ENCODE data around the gene SEMA5A.

Gene SEMA5A

GRCh38 chr5:9559965-9560364 is 14.1 kb upstream of the SEMA5A start:
- TF ChIP-seq CTCF (IDR thresholded peaks at IDR 0.05; ENCODE audit: extremely low read depth, insufficient read depth, missing control alignments) = no peak
- in situ Hi-C loops (cut with MboI; ENCODE audit: low pct_unique_long_range_greater_than_20kb, low sequenced_read_pairs, unreplicated experiment) = no loop called here
- no peak for DNase-seq (ENCODE audit: low spot score)

- in situ Hi-C loops (cut with MboI; ENCODE audit: low pct_unique_long_range_greater_than_20kb, low sequenced_read_pairs, unreplicated experiment) = no loop called here
- TF ChIP-seq CTCF (IDR thresholded peaks at IDR 0.05; ENCODE audit: extremely low read depth, insufficient read depth, missing control alignments) = no peak
- DNase-seq (ENCODE audit: low spot score) = no peak
These were observed 12.6 kb upstream of the SEMA5A start for GRCh38 chr5:9558319-9558965.

GRCh38 chr5:9557696-9558095 is 11.8 kb upstream of the SEMA5A start:
- no peak for TF ChIP-seq CTCF (IDR thresholded peaks at IDR 0.05; ENCODE audit: extremely low read depth, insufficient read depth, missing control alignments)
- DNase-seq (ENCODE audit: low spot score) = no peak
- in situ Hi-C loops (cut with MboI; ENCODE audit: low pct_unique_long_range_greater_than_20kb, low sequenced_read_pairs, unreplicated experiment) = no loop called here

- no peak for DNase-seq (ENCODE audit: low spot score)
- no peak for TF ChIP-seq CTCF (IDR thresholded peaks at IDR 0.05; ENCODE audit: extremely low read depth, insufficient read depth, missing control alignments)
- in situ Hi-C loops (cut with MboI; ENCODE audit: low pct_unique_long_range_greater_than_20kb, low sequenced_read_pairs, unreplicated experiment) = no loop called here
These were observed 10.1 kb upstream of the SEMA5A start for GRCh38 chr5:9555961-9556360.

- DNase-seq (ENCODE audit: low spot score) = no peak
- no peak for TF ChIP-seq CTCF (IDR thresholded peaks at IDR 0.05; ENCODE audit: extremely low read depth, insufficient read depth, missing control alignments)
- in situ Hi-C loops (cut with MboI; ENCODE audit: low pct_unique_long_range_greater_than_20kb, low sequenced_read_pairs, unreplicated experiment) = no loop called here
These were observed 8.2 kb upstream of the SEMA5A start for GRCh38 chr5:9554122-9554521.

- in situ Hi-C loops (cut with MboI; ENCODE audit: low pct_unique_long_range_greater_than_20kb, low sequenced_read_pairs, unreplicated experiment) = no loop called here
- TF ChIP-seq CTCF (IDR thresholded peaks at IDR 0.05; ENCODE audit: extremely low read depth, insufficient read depth, missing control alignments) = no peak
- no peak for DNase-seq (ENCODE audit: low spot score)
These were observed 7.7 kb upstream of the SEMA5A start for GRCh38 chr5:9553561-9553960.

All from GM13977 (cell line).